ENCODE measurements around the gene ANTXR1. TPM values are rescaled to one million over a fixed set of nuclear protein-coding genes. Genes with fewer than 3 reads are reported as not detected.

The ANTXR1 gene
- total RNA-seq, 4 donors from 2014 or later: 7.1 to 101 (median 15.8) TPM

DNA sequence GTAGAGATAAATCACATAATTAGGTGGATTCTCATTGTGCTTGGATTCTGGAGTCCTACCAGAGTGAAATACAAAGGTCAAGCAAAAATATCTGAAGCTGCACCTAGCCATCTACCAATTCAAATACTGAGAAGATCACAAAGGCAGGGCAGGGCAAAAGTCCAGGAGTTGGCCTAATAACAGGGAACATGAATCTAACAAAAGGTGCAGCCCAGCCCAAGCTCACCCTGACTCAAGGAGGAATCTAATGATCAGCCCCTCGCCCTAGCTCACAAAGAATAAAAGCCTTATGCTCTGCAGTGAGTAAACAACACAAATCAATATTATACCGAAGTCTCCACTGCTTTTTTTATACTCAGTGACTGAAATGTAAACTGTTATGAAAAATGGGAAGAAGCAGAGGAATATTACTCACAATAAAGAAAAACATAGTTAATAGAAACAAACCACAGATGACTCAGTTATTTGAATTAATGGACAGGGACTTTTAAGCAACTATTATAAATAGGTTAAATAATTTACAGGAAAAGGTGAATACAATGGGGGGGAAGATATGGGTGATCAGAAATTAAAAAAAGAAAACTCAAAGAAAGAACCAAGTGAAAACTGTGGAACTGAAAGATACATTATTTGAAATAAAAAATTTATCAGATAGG is 49.5 kb downstream of the ANTXR1 start:
- 21 to 31% methylated on average over 2 of the region's 2 CpGs for WGBS, 2 donors (ENCODE audit: low coverage in 1 of 2)
- Histone ChIP-seq H3K36me3 (no peaks in the 10 kb centered on the region), H3K4me3 (no peak overlapping the region), H3K4me1 (peaks cover 0 to 18% (median 9%) of the 10 kb centered on the region in 4 donors), H3K9me3 (no peaks in the 10 kb centered on the region), H3K27me3 (no peaks in the 10 kb centered on the region), H3K27ac (no peak overlapping the region)
- no peak for TF ChIP-seq POLR2A (IDR thresholded peaks at IDR 0.05)
- no peak for TF ChIP-seq EP300 (IDR thresholded peaks at IDR 0.05; ENCODE audit: low read depth)
- no peak for TF ChIP-seq POLR2AphosphoS5 (IDR thresholded peaks at IDR 0.05)
- no peak for TF ChIP-seq CTCF (IDR thresholded peaks at IDR 0.05)
- intact Hi-C loops (cut with DNase I; ENCODE audit: low total_unique reads) (no loop called here), in situ Hi-C loops (cut with MboI; ENCODE audit: low pct_ligation_motif_present in 1 of 4, low pct_unique_long_range_greater_than_20kb in 1 of 4, low sequenced_read_pairs in 3 of 4) (no loop called here)
- DNase-seq: peak; percentile 24

- Histone ChIP-seq H3K4me3 (no peak overlapping the region), H3K27ac (no peak overlapping the region), H3K4me1 (peaks cover 0 to 20% (median 9%) of the 10 kb centered on the region in 4 donors), H3K9me3 (no peaks in the 10 kb centered on the region), H3K27me3 (no peaks in the 10 kb centered on the region), H3K36me3 (no peaks in the 10 kb centered on the region)
- in situ Hi-C loops (cut with MboI; ENCODE audit: low pct_ligation_motif_present in 1 of 4, low pct_unique_long_range_greater_than_20kb in 1 of 4, low sequenced_read_pairs in 3 of 4) (no loop called here), intact Hi-C loops (cut with DNase I; ENCODE audit: low total_unique reads) (no loop called here)
- 65 to 92% methylated on average over 1 of the region's 1 CpG for WGBS, 2 donors (ENCODE audit: low coverage in 1 of 2)
- DNase-seq: no peak
- TF ChIP-seq POLR2AphosphoS5 (IDR thresholded peaks at IDR 0.05) (no peak), CTCF (IDR thresholded peaks at IDR 0.05) (no peak)
Observed at GRCh38 chr2:69065735-69066336, 52.9 kb downstream of the ANTXR1 start.

DNA sequence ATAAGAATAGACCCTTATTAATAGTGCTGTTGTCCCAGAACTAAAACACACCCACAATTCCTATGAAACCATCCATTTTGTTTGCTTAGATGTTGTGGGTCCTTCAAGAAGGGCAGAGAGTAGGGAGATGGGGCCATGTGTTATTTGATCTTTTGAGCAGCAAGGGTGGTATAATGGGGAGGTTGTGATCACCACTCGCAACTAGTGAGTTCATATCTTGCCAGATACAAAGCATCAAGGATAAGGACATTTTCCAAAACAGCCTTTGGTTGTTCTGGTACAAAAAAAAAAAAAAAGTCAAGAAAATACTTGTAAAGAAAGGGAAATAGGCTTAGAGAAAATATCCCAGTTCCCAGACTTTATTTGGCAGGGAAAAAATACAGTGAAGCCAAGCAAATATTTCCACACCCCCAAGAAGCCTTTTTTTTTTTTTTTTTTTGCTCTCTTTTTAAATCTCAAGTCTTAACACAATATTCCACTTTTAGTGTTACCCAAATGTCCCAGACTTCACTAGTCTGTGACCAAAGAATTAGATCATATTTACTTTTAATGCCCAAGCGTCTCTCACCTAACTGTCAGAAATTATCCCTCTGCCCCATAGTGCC is 54.1 kb downstream of the ANTXR1 start:
- no peak for TF ChIP-seq POLR2A (IDR thresholded peaks at IDR 0.05)
- no peak for TF ChIP-seq CTCF (IDR thresholded peaks at IDR 0.05)
- no peak for TF ChIP-seq POLR2AphosphoS5 (IDR thresholded peaks at IDR 0.05)
- TF ChIP-seq EP300 (IDR thresholded peaks at IDR 0.05; ENCODE audit: low read depth): no peak
- in situ Hi-C loops (cut with MboI; ENCODE audit: low pct_ligation_motif_present in 1 of 4, low pct_unique_long_range_greater_than_20kb in 1 of 4, low sequenced_read_pairs in 3 of 4): no loop called here

GRCh38 chr2:69067866-69068265 is 54.9 kb downstream of the ANTXR1 start:
- TF ChIP-seq EP300 (IDR thresholded peaks at IDR 0.05; ENCODE audit: low read depth): no peak
- TF ChIP-seq POLR2A (IDR thresholded peaks at IDR 0.05): no peak
- TF ChIP-seq POLR2AphosphoS5 (IDR thresholded peaks at IDR 0.05): no peak
- TF ChIP-seq CTCF (IDR thresholded peaks at IDR 0.05): no peak

More for the DNA sequence above, 54.1 kb downstream of the ANTXR1 start:
- H3K36me3 ChIP-seq: no peaks in the 10 kb centered on the region
- peak overlapping the region in 2 of 4 donors; percentile 16 to 36 for H3K27ac ChIP-seq
- H3K4me1 ChIP-seq: peaks cover 0 to 10% (median 4%) of the 10 kb centered on the region in 4 donors
- intact Hi-C loops (cut with DNase I; ENCODE audit: low total_unique reads): no loop called here
- WGBS, 2 donors (ENCODE audit: low coverage in 1 of 2): 74% methylated on average over 2 of the region's 2 CpGs; no CpG with 5 or more reads in 1 of the 2 donors
- H3K9me3 ChIP-seq: no peaks in the 10 kb centered on the region
- no peak for DNase-seq
- no peak overlapping the region for H3K4me3 ChIP-seq
- H3K27me3 ChIP-seq: no peaks in the 10 kb centered on the region

More at GRCh38 chr2:69067866-69068265, 54.9 kb downstream of the ANTXR1 start:
- no peak for DNase-seq
- in situ Hi-C loops (cut with MboI; ENCODE audit: low pct_ligation_motif_present in 1 of 4, low pct_unique_long_range_greater_than_20kb in 1 of 4, low sequenced_read_pairs in 3 of 4) (no loop called here), intact Hi-C loops (cut with DNase I; ENCODE audit: low total_unique reads) (no loop called here)
- H3K4me3 ChIP-seq: no peak overlapping the region
- no peaks in the 10 kb centered on the region for H3K36me3 ChIP-seq
- H3K27ac ChIP-seq: peak overlapping the region in 1 of 4 donors; percentile 35
- no peaks in the 10 kb centered on the region for H3K27me3 ChIP-seq
- no peaks in the 10 kb centered on the region for H3K9me3 ChIP-seq
- peaks cover 0 to 3% (median 0%) of the 10 kb centered on the region in 4 donors for H3K4me1 ChIP-seq
